ENCODE data around the gene TTYH1. TPM values are rescaled to one million over a fixed set of nuclear protein-coding genes. Genes with fewer than 3 reads are reported as not detected.

The TTYH1 gene
- total and polyA plus RNA-seq, 2 of the 4 experiments (the other 2 are of a cell fraction), result not detected

DNA sequence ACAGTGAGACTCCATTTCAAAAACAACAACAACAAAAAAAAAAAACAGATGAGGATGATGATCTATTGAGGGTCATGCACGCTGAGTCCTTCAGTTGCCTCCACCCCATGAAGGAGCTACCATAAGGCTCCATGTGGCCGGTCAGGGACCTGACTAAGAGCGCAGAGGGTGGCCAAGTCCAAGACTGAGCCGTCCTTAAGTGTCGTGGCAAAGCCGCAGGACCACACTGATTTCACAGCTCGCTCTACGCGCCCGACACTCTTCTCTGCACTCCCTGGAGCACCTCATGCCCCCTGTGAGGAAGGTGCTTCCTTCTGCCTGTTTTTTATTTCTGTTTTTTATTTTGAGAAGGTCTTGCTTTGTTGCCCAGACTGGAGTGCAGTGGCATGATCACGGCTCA lies 12.3 kb downstream of the TTYH1 start:
- Histone ChIP-seq H3K4me2 (ENCODE audit: low read depth, low read length) (no peak overlapping the region), H2AK5ac (ENCODE audit: low read depth, low read length) (no peak overlapping the region), H4K20me1 (ENCODE audit: insufficient read depth, low read length) (no peaks in the 10 kb centered on the region; the same call in 1 of the 2 replicates), H3K56ac (ENCODE audit: extremely low read depth, insufficient read depth, low read length) (no peak overlapping the region), H3K14ac (replicated peaks; ENCODE audit: low read depth, low read length) (no peak overlapping the region), H3K9me1 (ENCODE audit: insufficient read depth, low read length) (no peaks in the 10 kb centered on the region), H3K27me3 (ENCODE audit: control insufficient read depth, insufficient read depth, low read length) (peaks cover 11% of the 10 kb centered on the region; the same call in 1 of the 2 replicates), H2BK5ac (ENCODE audit: low read depth, low read length, poor library complexity, severe bottlenecking) (no peak overlapping the region), H2BK20ac (ENCODE audit: low read depth, low read length) (no peak overlapping the region), H3K79me1 (ENCODE audit: low read depth in 1 of 2, low read length in 2 of 2) (no peaks in the 10 kb centered on the region), H3K23ac (ENCODE audit: low read depth, low read length) (no peak overlapping the region), H2BK120ac (ENCODE audit: low read depth, low read length) (no peak overlapping the region), H3K4me1 (ENCODE audit: control insufficient read depth, insufficient read depth, low read length) (0 out of 2 replicates have a peak, but pooled peaks cover 2% of the 10 kb centered on the region), H2AK9ac (replicated peaks; ENCODE audit: low read depth, low read length, poor library complexity) (no peak overlapping the region), H4K5ac (ENCODE audit: low read depth, low read length) (no peak overlapping the region), H3K4ac (ENCODE audit: low read depth, low read length) (no peak overlapping the region), H2AFZ (replicated peaks; ENCODE audit: low read length, poor library complexity) (no peak overlapping the region), H3K9ac (ENCODE audit: low read depth, low read length) (no peak overlapping the region), H2BK15ac (ENCODE audit: low read depth, low read length) (no peak overlapping the region), H3K27ac (ENCODE audit: insufficient read depth, low read length) (no peak overlapping the region), H3K4me3 (ENCODE audit: insufficient read depth, low read depth, low read length) (no peak overlapping the region), H4K91ac (ENCODE audit: insufficient read depth, low read depth, low read length) (no peak overlapping the region), H3K9me3 (ENCODE audit: control insufficient read depth, insufficient read depth, low read length) (no peaks in the 10 kb centered on the region), H3K36me3 (ENCODE audit: control insufficient read depth, insufficient read depth, low read length) (no peaks in the 10 kb centered on the region), H4K8ac (ENCODE audit: low read depth in 2 of 2, low read length in 2 of 2) (no peak overlapping the region), H3K18ac (ENCODE audit: low read depth, low read length) (no peak overlapping the region)
- TF ChIP-seq SMC3 (IDR thresholded peaks at IDR 0.05; ENCODE audit: low read depth, low read length) (no peak), CHD1 (IDR thresholded peaks at IDR 0.05; ENCODE audit: low read depth, low read length) (no peak)
- TF ChIP-seq, protein P1, sequence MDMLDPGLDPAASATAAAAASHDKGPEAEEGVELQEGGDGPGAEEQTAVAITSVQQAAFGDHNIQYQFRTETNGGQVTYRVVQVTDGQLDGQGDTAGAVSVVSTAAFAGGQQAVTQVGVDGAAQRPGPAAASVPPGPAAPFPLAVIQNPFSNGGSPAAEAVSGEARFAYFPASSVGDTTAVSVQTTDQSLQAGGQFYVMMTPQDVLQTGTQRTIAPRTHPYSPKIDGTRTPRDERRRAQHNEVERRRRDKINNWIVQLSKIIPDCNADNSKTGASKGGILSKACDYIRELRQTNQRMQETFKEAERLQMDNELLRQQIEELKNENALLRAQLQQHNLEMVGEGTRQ (IDR thresholded peaks at IDR 0.05; ENCODE audit: low read depth, low read length), result no peak
- ATAC-seq (ENCODE audit: low read depth), result no peak
- no CpG with 5 or more reads among the region's 11 CpGs for WGBS, 2 experiments (ENCODE audit: extremely low coverage in 2 of 2, insufficient read length in 1 of 2)
- DNase-seq, result no peak
- ChIA-PET CTCF (no interaction called here), POLR2A (ENCODE audit: unreplicated experiment) (no interaction called here)
- dilution Hi-C loops (cut with HindIII; ENCODE audit: low sequenced_read_pairs, unreplicated experiment) (no loop called here), intact Hi-C loops (cut with micrococcal nuclease) (no loop called here), in situ Hi-C loops (cut with MboI; ENCODE audit: low sequenced_read_pairs) (no loop called here)
- BruUV-seq (replicated peaks), result no TSS peak

Measured in IMR-90 (cell line).